ENCODE measurements around the gene SEPTIN11.

The SEPTIN11 gene

DNA sequence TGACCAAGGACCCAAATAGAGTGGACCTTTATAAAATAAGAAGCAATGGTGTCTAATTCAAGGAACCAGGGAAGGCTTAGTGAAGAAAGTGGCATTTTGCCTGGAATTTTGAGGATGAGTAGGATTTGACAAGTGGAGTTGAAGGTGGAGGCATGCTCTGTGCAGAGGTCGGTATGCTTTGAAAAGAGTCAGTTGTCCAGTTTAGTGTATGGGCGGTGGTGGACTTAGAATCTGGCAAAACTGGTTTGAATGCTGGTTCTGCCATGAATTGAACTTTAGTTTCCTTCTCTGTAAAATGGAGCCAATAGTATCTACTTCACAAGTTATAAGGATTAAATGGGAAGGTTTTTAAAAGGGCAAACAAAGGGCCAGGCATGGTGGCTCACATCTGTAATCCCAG is 29.7 kb downstream of the SEPTIN11 start:
- no peak for DNase-seq (ENCODE audit: low read depth, low spot score)

DNA sequence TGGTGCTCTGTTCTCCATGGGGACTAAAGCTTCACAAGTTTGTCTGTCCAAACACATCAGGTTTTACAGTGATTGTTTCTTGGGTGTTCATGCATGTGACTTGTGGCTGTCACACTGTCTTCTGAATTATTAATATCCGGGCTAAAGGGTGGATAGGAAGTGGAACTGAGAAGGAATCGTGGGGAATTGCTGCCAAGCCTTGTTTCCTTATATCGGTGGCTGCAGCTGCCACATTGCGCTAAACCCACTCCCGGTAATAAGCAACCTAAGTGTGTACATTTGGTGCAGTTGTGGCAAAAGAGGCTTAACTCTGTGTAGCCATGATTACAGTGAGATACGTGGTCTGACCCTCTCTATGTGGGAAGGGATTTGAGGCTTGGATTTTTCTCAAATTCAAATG is 30.7 kb downstream of the SEPTIN11 start:
- DNase-seq (ENCODE audit: low read depth, low spot score), result no peak

DNA sequence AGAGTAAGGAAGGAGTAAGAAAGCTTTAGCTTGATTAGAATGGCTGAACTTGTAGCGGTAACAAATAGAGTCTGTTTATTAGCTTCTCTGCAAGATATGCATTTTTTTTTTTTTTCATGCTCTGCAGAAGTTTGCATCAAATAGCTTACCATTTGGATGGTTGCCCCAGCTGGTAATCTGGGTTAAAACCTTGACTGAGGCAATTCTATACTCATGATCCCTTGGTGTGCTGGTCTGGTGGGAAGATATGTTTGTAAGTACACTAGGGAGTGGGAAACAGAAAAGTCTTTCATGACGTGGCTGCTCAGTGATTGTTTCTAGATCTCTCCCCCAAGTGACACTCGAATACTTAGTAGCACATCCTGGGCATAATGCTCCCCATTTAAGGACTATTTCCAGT is 32.1 kb downstream of the SEPTIN11 start:
- no peak for DNase-seq (ENCODE audit: low read depth, low spot score)

DNA sequence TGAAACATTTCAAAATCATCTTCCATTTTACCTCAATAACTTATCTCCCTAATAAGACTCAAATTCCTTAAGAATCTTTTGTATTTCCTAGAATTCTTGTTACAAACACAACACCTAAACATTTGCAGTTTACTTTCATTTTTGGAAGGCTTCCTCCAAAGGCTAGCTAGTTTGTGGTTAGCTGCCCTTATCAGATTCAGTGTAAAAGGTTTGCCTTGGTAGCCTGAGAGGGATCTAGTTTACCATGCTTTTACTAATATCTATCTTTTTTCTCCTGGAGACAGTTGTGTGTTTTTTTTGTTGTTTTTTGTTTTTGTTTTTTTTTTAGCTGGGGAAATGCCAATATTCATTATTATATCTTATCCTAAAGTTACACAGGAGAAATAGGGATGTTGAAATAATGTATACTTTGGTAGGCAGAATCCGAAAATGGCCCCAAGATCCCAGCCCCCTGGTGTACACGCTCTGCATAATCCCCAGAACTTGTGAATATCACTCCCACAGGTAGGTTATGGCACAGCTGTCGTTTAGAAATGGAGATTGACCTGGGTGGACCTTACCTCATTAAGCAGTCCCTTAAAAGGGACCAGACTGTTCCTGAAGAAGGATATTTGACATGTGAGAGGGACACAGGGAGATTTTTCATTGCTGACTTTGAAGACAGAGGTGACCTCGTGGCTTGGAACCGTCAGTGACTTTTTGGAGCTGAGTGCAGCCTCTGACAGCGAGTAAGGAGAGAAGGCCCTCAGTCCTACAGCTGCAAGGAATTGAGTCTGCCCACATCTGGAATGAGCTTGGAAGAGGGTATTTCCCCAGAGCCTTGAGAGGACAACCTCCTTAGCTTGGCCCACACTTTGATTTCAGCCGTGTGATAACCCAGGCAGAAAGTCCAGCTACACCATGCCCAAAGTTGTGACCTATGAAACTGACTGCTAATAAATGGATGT is 33.4 kb downstream of the SEPTIN11 start:
- DNase-seq (ENCODE audit: low read depth, low spot score), result no peak

DNA sequence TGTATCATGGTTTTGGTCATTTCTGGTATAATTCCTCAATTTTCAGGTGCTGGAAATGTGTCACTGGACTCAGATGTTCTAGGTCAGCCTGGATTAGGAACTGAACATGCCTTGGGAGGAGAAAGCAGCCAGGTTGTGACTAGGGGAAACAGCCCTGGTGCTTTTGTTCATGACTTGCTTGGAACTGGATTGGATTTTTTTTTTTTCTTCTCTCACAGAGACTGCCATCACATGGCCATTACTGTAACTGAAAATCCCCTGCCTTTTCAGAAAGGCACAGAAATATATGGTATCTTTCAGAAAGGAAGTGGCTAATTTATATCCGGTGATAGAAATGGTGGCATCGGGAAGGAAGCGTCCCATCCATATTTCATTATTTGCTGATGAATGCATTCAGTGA is 34.6 kb downstream of the SEPTIN11 start:
- no peak for DNase-seq (ENCODE audit: low read depth, low spot score)

DNA sequence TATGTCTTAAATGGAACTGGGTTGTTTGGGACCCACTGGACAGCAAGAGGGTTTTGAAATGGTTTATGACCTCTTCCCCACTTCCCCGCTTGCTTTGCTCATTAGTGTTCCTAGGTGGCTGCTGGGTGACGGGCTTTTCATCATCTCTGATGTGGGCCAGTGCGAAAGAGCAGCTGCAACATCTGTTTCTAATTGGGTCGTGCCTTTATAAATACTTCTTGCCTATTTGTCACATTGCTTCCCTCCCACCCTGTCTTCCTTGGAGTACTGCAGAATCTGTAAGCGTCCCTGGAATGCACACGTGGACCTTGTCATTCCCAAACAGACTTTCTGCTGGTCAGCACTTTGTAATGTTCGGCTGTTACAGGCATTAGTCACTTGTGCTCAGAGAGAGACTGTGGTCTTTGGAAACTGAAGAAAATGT is 35.2 kb downstream of the SEPTIN11 start:
- no peak for DNase-seq (ENCODE audit: low read depth, low spot score)

DNA sequence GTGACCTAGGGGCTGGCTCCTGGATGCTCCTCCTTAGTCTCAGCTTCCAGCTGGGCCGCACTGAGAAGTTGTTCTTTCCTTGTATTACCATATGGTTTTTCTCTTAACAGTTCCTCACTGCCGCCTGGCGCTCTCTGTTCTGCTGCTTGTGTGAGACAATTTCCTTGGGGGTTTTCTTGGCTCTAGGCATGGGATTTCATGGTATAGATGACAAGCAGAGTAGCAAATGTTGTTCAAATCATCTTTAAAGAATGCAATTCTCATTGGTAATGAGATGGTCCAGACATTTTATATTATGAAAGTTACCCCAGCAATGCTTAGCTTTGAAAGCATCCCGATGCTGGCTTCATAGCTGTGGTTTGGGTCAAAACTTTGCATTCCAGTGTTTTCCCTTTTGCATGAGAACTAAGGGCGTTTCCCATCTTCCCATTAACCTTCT is 37.6 kb downstream of the SEPTIN11 start:
- no peak for DNase-seq (ENCODE audit: low read depth, low spot score)

DNA sequence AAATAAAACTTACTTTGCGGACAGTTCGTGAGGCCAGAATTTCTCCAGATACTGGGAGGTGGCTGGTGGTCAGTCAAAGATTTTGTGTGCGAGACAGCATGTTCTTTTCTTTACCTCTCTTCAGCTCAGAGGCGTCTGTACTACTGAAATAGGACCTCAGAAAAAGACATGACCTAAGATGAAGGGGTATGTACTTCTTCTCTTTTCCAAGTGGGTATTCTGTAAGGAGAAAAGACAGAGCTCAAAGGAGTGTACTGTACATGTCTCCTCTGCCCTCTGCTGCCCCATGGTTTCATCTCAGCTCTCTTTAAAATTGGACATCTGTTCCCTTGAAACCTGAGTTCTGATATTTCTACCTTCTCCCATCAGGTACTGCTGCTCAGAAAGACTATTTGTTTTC is 38.1 kb downstream of the SEPTIN11 start:
- no peak for DNase-seq (ENCODE audit: low read depth, low spot score)

DNA sequence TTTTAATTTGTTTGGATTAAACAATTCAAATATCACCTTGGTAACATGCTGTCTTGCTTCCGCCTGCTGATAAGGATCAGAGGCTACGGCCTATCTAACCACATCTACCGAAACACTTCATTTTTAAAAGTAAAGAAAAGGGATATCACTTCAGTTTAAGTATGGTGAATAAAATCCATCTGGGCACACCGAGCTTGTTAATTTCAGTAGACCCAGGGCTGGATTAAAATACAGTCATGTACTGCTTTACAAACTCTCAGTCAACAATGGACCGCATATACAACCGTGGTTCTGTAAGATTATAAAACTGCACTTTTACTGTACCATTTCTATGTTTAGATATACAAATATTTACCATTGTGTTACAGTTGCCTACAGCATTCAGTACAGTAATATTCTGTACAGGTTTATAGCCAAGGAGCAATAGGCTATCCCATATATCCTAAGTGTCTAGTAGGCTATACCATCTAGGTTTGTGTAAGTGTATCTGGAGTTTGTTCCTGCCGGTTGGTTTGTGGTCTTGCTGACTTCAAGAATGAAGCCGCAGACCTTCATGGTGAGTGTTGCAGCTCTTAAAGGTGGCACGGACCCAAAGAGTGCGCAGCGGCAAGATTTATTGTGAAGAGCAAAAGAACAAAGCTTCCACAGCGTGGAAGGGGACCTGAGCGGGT is 40.0 kb downstream of the SEPTIN11 start:
- DNase-seq (ENCODE audit: low read depth, low spot score), result no peak

DNA sequence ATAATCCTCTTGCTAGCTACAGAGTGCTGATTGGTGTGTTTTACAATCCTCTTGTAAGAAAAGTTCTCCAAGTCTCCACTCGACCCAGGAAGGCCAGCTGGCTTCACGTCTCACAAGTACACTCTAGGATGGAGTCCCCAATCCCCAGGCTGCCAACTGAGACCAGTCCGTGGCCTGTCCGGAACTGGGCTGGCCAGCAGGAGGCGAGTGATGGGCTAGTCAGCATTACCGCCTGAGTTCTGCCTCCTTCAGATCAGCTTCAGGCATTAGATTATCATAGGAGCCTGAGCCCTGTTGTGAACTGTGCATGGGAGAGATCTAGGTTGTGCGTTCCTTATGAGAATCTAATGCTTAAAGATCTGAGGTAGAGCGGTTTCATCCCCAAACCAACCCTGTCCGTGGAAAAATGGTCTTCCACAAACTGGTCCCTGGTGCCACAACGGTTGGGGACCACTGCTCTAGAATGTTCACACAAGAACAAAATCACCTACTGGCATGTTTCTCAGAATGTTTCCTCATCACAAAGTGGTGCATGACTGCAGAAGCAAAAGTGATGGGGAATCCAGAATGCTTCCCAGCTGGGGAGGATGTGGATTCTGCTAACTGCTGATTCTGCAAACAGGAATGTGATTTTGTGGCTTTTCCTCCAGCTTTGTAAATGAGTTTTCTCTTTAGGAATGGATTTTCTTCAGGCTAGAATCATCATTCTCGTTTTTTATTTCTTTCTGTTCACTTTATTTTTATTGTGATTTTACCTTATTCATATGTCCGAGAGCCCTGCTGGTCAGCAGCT is 40.9 kb downstream of the SEPTIN11 start:
- DNase-seq (ENCODE audit: low read depth, low spot score), result no peak

DNA sequence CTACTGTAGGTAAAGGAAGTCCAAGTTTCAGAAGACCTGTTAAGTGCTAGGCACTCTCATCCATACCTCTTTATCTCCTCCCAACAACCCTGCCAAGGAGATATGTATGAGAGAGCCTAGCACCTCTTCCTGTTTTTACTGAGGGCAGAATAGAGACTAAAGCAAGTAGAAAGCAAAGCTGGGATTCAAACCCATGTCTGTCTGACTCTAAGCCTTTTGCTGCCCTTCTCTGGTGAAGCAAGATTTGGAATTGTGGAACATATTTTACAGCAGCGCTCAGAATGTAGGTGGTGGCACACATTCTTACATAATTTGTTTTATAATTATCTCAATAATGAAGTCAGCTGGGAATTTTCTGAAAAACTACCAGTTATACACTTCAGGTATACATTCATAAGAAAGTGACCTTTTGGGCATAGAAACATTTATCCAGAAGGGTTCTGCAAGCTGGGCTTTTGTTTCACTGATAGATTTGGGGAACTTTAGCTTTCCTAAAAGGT is 41.7 kb downstream of the SEPTIN11 start:
- DNase-seq (ENCODE audit: low read depth, low spot score), result no peak

DNA sequence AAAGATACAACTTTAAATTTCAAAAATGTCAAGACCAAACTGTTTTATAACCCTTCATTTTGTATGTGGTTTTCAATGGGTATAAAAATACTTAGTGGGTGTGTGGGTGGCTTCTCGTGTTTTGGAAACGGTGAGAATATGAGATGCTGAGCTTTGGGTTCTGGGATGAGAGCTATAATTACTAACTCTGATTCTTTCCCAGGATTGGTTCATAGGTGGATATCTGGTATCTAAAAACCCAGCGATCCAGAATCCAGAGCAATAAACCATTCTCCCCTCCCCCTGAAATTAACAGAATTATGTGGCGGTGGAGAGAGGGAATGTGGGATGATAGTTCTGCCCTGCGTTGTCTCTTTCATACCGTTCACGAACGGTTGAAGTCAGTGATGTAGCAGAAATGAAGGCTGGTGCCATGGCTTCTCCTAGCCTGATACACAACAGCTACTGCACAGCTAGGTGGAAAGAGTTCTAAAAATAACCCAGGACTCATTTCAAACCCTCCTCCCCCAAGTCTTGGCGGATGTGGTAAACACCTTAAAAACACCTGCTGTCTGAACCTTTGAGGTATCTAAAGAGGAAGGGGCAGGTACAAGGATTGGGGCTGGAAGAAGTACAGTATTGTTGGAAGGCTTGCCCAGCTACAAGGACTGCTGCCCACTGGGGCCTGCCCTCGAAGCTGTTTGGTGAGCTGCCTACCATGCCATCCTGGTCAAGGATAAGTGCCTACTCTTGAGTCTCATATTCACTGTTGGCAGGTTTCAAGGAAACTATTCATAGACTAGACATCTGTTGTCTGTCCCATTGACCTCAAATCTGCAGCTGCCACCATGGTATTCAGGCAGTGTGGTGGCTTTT is 44.5 kb downstream of the SEPTIN11 start:
- no peak for DNase-seq (ENCODE audit: low read depth, low spot score)

DNA sequence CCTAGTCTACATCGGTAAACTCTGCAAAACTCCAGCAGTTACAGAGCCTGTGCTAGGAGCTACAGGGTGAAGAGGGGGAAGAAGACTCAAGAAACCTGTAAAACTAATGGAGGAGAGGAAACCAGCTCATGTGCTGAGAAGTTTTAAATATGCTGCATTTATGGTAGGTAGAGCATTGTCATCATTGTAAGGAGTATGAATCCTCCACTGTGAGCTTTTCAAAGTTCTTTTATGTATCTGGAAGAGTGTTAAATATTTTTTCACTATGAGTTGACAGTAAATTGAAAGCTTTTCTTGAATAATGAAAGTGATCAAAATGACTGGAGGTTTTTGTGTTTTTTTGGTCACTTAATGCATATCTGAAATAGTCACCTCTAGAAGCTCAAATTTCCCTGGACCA is 46.2 kb downstream of the SEPTIN11 start:
- no peak for DNase-seq (ENCODE audit: low read depth, low spot score)

DNA sequence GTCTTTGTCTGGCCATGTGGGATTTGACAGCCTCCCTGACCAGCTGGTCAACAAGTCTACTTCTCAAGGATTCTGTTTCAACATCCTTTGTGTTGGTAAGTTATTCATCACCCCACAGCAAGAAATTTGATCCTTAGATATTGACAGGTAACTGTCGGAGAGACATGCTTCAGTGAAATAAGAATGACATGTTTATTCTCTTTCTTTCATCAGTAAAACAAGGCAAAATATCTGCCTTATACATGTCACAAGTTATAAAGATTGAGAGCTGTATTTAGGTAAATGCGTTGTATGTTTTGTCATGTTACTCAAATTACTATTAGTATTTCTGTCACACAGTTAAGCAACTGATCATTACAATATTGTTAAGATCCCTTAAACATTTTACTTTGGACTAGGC is 46.9 kb downstream of the SEPTIN11 start:
- no peak for DNase-seq (ENCODE audit: low read depth, low spot score)

DNA sequence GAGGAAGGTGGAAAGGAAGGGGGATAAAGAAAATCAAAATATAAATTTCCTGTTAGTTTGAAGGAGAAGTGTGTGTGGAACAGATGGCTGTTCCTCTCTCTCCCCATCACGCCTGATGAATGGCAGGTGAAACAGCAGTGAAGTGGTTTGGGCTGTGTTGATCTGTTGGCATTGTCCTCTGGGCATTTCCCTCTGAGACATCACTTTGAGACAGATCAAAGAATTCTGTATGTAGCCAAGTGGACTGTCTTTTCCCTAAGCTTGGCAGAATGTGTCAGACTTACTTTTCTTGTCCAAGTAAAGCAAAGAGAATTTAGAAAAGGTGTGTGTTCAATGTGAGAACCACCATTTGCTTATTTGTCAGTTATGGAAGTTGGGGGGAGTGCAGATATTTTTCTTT is 47.5 kb downstream of the SEPTIN11 start:
- no peak for DNase-seq (ENCODE audit: low read depth, low spot score)

DNA sequence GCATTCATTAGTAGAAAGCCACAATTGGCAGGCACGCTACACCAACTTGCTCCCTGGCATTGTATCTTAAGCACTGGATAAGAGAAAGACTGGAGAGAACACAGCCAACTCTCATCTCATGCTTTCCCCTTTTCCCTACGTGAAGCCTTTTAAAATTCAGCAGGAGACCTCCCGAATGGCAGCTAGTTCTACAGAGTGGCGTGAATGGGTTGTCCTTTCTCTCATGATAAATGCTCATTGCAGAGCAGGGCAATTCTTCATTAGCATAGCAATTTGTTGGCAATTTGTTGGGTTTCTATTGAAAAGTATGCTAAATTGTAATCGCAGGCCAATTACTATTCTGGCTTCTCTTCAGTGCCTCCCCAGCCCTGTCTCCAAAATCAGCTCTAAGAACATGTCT is 48.0 kb downstream of the SEPTIN11 start:
- DNase-seq (ENCODE audit: low read depth, low spot score), result no peak

DNA sequence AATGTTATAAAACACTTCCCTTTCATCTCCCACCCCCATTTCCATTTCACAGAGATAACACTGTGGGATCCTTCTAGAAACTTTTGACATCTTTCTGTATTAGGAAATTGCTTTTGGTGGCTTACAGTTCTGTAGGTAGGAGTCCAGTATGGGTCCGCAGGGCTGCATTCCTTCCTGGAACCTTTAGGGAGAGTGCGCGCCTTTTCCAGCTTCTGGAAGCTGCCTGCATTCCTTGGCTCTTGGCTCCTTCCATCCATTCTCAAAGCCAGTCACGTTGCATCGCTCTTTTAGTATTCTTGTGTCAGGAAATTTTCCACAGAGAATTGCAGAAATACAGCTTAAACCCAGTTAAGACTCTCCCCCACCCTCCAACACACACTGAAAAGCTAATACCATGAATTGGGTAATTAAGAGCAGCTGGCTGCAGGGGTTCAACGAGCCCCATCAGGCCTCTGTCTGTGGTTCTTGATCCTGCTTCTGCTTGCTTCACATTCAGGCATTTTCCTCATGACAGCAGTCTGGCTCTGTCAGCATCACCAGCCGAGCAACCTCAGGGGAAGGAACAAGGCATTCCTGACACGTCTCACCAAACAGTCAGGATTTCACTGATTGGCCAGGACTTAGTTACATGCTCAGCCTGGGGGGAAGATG is 48.8 kb downstream of the SEPTIN11 start:
- no peak for DNase-seq (ENCODE audit: low read depth, low spot score)

Measured in activated naive CD8-positive, alpha-beta T cell treated with anti-CD3 and anti-CD28 coated beads, Interleukin-2, amount 50 U/mL, for 16 hours (primary cell).